Keratinocyte (primary cell): Measurements from ENCODE around the gene BATF.

Source experiments
- CTCF ChIP-seq, 3 experiments: IDR thresholded peaks in 1 of 3; conservative IDR thresholded peaks in 1 of 3; optimal IDR thresholded peaks in 1 of 3; 2 replicates in 2 of 3; 3 replicates in 1 of 3; pipeline versions ENCODE3 to v1.5.1; 2011; ENCODE audit warnings: low read length in 3 of 3, mild to moderate bottlenecking in 3 of 3, moderate library complexity in 2 of 3, control low read depth in 1 of 3, inconsistent platforms in 1 of 3; ENCODE audit not compliant: insufficient read depth in 2 of 3; ENCODE audit errors: extremely low read depth in 1 of 3
- EZH2 ChIP-seq: IDR thresholded peaks from one replicate; pipeline ENCODE4 v1.6.1; 2012; ENCODE audit warnings: inconsistent platforms, mild to moderate bottlenecking, low read length, moderate library complexity

- TF ChIP-seq EZH2: no peak
- no peak for TF ChIP-seq CTCF (optimal IDR thresholded peaks at IDR 0.05 in 1 of 3, IDR thresholded peaks at IDR 0.05 in 1 of 3, conservative IDR thresholded peaks at IDR 0.05 in 1 of 3; ENCODE audit: extremely low read depth in 1 of 3, insufficient read depth in 2 of 3, low read length in 3 of 3)
Observed at GRCh38 chr14:75522983-75523318, 682 bp downstream of the BATF start.
